Dermis blood vessel endothelial cell (primary cell): Measurements from ENCODE around the gene CEP57L1. TPM values are rescaled to one million over a fixed set of nuclear protein-coding genes. Genes with fewer than 3 reads are reported as not detected.
"Not testable (repeated sequence)": the region's sequence is repeated elsewhere in the genome, so short reads cannot be mapped to it uniquely, and the experiment has no call there.

Experiments
- DNase-seq: peaks from one replicate; pipeline ENCODE4 v3.0.0; 2010
- total RNA-seq: library from RNA; depleted of rRNA; stranded (reverse); fragments of >200 nt; gene quantifications from 2 replicates; pipeline ENCODE4 v1.2.3, GENCODE V29; 2014

CEP57L1 gene
- total RNA-seq, 1 donor from 2014 or later = 17.9 TPM

GRCh38 chr6:109117346-109118035 is 22.2 kb downstream of the CEP57L1 start:
- no peak for DNase-seq

DNA sequence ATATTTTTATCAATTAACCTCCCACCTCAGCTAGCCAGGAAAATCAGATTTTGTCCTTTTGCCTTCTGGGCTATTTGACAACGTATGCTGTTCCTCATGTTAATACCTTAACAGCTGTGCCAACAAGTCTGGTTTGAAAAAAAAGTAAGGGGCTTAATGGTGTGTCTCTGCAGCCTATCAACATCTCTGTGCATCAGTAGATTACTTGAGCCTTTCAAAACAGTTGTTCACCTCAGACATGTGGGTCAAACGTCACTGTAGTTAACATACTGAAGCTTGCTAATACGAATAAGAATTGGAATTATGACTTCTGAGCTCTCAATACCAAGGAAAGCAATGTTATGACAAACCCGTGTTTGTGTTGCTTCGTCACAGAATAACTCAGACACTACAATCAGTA is 23.0 kb downstream of the CEP57L1 start:
- no peak for DNase-seq

DNA sequence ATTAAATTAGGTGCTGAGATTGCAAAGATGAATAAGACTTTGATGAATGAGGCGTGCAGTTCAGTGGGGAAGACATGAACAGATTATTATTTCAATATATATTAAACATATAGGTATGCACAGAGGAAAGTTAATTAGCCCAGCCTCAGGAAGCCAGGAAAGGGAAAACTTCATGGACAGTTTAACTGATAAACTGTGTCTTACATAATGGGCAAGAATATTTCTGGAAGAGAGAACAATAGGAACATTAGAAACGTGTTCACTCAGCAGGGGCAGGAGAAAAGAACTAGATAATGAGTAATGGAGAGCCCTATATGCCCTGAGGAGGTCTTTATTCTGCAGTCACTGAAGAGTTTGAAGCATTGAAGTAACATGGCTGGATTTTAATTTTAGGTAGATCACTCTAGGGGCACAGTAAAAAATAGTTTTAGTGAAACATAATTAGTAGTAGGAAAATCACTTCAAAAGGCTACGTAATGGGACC is 23.6 kb downstream of the CEP57L1 start:
- DNase-seq = peak; percentile 28

DNA sequence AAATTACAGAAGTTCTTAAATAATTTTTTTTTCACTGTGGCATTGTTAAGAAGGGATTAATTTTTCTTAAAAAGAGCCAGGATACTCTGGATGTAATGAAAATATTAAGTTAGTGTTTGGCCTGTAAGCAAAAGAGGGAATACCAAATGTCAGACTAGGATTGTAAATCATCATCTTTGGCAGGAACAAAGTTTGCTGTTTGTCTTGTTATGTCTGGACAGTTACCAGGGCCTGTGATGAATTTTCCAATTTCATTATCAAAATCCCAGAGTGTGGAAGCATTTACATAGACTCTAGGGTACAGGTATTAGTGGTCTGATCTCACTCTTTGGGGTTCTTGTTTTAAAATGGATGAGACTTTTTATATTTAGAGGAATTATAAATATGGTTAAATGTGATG is 26.1 kb downstream of the CEP57L1 start:
- DNase-seq = no peak

- DNase-seq = no peak
These were observed 28.9 kb downstream of the CEP57L1 start for GRCh38 chr6:109124219-109124618.

GRCh38 chr6:109125504-109125903 is 30.2 kb downstream of the CEP57L1 start:
- no peak for DNase-seq

GRCh38 chr6:109130065-109130464 is 34.8 kb downstream of the CEP57L1 start:
- no peak for DNase-seq

GRCh38 chr6:109135600-109135999 is 40.3 kb downstream of the CEP57L1 start:
- DNase-seq = not testable (repeated sequence)

GRCh38 chr6:109136039-109136438 is 40.7 kb downstream of the CEP57L1 start:
- not testable (repeated sequence) for DNase-seq

DNA sequence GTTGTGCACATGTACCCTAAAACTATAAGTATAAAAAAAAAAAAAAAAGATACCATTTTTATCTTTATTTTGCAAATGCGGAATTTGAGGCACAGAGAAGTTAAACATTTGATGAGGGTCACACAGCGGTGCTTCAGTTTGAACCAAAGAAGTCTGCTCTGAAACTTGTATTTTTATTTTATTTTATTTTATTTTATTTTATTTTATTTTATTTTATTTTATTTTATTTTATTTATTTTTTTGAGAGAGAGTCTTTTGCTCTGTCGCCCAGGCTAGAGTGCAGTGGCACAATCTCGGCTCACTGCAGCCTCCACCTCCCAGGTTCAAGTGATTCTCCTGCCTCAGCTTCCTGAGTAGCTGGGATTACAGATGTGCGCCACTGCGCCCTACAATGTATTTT is 41.2 kb downstream of the CEP57L1 start:
- not testable (repeated sequence) for DNase-seq

- peak; percentile 59 for DNase-seq
These were observed 43.8 kb downstream of the CEP57L1 start for GRCh38 chr6:109139109-109139508.

DNA sequence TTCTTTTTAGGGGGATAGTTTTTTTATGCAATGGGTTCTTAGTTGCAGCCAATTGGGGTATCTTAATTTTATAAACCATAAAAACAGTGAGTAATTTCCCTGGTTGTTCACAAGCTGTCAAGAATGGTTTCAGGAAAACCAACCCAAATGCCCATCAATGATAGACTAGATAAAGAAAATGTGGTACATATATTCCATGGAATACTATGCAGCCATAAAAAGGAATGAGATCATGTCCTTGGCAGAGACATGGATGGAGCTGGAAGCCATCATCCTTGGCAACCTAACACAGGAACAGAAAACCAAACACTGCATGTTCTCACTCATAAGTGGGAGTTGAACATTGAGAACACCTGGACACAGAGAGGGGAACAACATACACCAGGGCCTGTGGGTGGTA is 46.8 kb downstream of the CEP57L1 start:
- not testable (repeated sequence) for DNase-seq

- no peak for DNase-seq
These were observed 47.9 kb downstream of the CEP57L1 start for GRCh38 chr6:109143191-109143590.

- not testable (repeated sequence) for DNase-seq
These were observed 52.9 kb downstream of the CEP57L1 start for GRCh38 chr6:109148251-109148650.

DNA sequence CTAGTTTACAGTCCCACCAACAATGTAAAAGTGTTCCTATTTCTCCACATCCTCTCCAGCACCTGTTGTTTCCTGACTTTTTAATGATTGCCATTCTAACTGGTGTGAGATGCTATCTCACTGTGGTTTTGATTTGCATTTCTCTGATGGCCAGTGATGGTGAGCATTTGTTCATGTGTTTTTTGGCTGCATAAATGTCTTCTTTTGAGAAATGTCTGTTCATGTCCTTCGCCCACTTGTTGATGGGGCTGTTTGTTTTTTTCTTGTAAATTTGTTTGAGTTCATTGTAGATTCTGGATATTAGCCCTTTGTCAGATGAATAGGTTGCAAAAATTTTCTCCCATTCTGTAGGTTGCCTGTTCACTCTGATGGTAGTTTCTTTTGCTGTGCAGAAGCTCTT is 53.4 kb downstream of the CEP57L1 start:
- not testable (repeated sequence) for DNase-seq

DNA sequence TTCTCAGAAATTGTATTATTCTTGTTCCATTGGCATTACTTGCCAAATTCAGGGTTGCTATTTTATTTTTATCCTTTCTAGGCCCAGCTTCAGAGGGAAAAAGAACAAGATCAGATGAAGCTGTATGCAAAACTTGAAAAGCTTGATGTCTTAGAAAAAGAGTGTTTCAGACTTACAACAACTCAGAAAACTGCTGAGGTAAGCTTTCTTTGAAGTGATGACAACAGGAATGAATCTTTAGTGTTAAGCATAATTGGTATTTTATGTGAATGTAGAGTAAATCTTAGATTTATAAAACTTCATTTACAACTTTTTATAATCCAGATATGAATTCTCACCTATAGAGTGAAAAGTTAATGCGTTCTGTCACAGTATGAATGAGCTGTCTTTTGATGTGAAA is 58.4 kb downstream of the CEP57L1 start:
- DNase-seq = no peak

- no peak for DNase-seq
These were observed 69.0 kb downstream of the CEP57L1 start for GRCh38 chr6:109164331-109164730.

DNA sequence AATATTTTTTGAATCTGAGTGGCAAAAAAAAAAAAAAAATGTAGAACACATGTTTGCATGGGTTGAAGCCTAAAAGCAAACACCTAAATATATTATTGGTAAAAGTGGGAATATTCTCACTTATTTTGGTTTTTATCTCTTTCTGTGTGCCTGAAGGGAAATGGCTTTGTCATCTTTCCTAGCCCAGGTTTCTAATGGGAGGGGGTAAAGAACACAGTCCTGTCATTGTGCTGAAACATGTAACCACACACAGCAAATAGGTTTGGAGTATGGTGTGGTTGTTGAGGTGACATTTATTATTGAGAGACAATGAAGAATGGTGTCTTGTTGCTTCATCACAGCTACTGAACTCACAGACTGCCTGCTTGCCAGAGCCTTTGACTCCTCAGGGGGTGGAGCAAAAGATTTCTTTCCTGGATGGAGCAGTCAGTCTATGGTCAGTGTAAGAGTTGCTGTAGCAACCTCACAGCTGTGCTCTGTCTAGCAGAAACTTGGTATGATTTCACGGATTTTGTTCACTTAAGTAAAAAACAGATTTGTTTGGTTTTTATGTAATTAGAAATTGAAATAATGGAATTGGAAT is 70.2 kb downstream of the CEP57L1 start:
- peak; percentile 16 for DNase-seq

DNA sequence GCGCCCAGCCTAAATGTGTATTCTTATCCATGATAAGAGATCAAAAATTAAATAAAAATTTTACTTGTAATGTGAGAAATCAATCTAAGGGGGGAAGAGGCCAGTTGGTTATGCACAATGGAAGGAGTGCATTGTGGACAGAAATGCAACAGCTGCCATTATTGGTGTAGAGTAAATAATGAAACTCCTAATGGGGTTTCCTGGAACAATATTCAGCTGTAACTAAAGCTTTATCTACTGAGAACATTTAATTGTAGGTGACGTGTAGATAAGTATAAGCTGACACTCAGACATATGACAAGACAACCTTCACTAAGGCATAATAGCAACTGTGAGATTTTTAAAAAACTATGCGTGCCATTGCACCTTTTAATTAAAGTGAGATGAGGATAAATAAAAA is 71.4 kb downstream of the CEP57L1 start:
- no peak for DNase-seq

DNA sequence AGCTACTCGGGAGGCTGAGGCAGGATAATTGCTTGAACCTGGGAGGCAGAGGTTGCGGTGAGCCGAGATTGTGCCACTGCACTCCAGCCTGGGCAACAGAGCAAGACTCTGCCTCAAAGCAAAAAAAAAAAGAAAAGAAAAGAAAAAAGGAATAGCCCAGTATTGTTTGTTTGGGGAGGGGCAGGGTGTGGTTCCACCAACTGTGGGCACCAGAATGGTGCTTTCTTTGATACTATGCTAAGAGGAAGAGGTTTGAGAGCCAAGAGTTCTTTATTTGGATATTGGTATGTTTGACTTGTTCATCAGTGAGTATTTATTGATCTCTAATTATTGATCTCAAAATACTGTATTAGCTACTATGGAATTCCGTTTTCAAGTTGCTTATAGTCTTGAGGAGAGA is 72.3 kb downstream of the CEP57L1 start:
- DNase-seq = no peak

DNA sequence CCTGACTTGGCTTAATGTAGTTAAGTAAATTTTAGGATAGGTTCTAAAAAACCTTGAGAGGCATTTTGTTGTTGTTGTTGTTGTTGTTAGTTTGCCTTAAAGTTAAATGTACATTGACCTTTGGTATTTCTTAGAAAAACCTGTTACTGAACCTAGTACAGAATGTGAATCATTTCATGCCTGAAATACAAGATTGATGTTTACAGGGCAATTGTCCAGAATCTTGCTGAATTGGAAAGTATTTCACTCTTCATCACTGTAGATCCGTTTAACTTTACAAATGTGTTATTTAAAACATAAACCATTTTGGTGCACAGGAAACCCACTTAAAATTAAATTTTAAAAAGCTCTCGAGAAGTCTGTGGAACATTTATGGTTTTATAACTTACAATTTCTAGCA is 75.0 kb downstream of the CEP57L1 start:
- DNase-seq = no peak

DNA sequence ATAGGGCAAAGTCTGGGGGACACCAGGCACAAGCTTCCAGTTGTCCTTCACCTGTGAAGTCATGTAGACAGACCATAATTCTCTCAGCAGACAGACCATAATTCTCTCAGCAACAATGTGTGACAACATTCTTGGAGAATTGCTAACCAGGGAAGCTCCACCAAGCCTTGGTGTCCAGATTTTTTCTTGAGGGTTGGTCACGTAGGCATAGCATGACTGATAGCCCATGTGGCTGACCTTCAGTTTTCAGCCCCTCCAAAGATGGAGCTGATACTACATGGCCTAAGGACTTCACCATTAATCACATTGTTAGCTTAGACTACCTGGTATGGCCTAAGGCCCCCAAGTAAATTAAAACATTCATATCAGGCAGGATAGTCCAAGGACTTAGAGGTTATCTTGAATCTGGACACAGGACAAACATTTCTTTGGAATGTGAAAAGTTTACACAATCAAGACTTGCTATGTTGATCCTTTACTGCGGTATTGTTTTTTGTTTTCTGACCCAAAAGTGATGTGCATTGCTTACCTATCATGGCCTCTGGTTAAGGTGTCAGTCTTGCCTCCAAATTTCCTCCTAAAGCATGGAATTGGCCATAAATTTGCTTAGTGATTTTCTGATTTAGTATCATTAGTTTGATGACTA is 76.9 kb downstream of the CEP57L1 start:
- DNase-seq = no peak

- no peak for DNase-seq
These were observed 79.6 kb downstream of the CEP57L1 start for GRCh38 chr6:109174916-109175315.

DNA sequence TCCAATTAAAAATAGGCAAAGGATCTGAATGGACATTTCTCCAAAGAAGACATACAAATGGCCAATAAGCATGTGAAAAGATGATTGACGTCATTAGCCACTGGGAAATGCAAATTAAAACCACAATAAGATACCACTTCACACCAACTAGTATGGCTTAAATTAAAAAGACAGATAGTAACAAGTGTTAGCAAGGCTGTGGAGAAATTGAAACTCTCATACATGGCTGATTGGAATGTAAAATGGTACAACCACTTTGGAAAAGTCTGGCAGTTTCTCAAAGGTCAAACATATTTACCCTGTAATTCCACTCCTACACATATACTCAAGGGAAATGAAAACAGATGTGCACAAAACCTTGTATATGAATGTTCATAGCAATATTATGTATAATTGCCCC is 83.6 kb downstream of the CEP57L1 start:
- DNase-seq = no peak
